ENCODE results near the gene PIGH.

Gene PIGH

DNA sequence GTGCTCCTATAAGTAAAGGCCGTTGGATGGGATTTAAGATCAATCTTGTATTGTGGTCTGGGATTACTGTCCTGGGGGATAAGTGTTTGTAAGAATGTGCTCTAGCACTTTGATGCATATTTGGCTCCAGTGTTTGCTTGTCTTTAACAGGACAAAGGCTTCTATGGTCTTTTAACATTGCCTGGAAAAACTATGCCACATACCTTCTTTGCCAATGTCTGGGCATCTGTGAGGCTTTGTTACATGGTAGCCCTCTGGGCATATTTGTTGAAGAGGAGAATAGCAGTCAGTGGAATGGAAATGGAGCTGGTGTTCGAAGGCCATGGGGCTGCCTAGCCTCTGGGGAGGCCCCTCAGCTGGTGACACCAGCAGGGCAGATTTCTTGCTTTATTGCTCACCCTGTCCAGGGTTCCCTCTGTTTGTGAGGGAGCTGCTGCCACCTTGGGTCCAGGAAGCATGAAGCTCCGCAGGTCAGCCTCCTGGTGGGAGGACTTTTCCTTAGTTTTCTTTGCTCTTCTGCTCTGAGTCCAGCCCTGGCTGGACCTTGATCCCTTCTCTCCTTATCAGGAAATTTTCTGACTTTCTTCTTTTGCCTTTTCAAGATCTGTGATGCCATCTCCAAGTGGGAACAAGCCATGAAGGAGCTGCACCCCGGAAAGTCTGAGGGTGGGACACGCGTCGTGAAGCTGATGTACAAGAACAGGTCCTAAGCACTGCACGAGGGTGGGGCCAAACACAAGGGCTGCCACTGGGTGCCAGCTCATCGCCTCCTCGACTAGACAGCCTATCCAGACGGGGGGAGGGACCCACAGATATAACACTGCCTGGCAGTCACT lies 19.5 kb downstream of the PIGH start:
- in situ Hi-C loops (cut with HindIII; ENCODE audit: low pct_ligation_motif_present, low sequenced_read_pairs), result no loop called here
- no peaks in the 10 kb centered on the region for H3K36me3 ChIP-seq (replicated peaks)
- DNase-seq, result no peak
- TF ChIP-seq CTCF (IDR thresholded peaks at IDR 0.05; ENCODE audit: low read depth, low read length, missing control alignments), result peak; percentile 11
- H3K4me3 ChIP-seq (ENCODE audit: low read depth, low read length), result no peak overlapping the region
- H3K27ac ChIP-seq, result no peak overlapping the region
- H3K27me3 ChIP-seq (replicated peaks), result no peaks in the 10 kb centered on the region

GRCh38 chr14:67579636-67580035 lies 20.4 kb downstream of the PIGH start:
- H3K27ac ChIP-seq, result no peak overlapping the region
- in situ Hi-C loops (cut with HindIII; ENCODE audit: low pct_ligation_motif_present, low sequenced_read_pairs), result no loop called here
- H3K36me3 ChIP-seq (replicated peaks), result no peaks in the 10 kb centered on the region
- no peak overlapping the region for H3K4me3 ChIP-seq (ENCODE audit: low read depth, low read length)
- no peak for TF ChIP-seq CTCF (IDR thresholded peaks at IDR 0.05; ENCODE audit: low read depth, low read length, missing control alignments)
- H3K27me3 ChIP-seq (replicated peaks), result no peaks in the 10 kb centered on the region
- no peak for DNase-seq

- no peak overlapping the region for H3K27ac ChIP-seq
- H3K4me3 ChIP-seq (ENCODE audit: low read depth, low read length), result no peak overlapping the region
- H3K36me3 ChIP-seq (replicated peaks), result no peaks in the 10 kb centered on the region
- no peak for TF ChIP-seq CTCF (IDR thresholded peaks at IDR 0.05; ENCODE audit: low read depth, low read length, missing control alignments)
- H3K27me3 ChIP-seq (replicated peaks), result no peaks in the 10 kb centered on the region
- no peak for DNase-seq
- in situ Hi-C loops (cut with HindIII; ENCODE audit: low pct_ligation_motif_present, low sequenced_read_pairs), result no loop called here
Observed at GRCh38 chr14:67579040-67579439, 21.0 kb downstream of the PIGH start.

- H3K27me3 ChIP-seq (replicated peaks), result no peaks in the 10 kb centered on the region
Observed at GRCh38 chr14:67577909-67578749, 21.9 kb downstream of the PIGH start.

GRCh38 chr14:67577181-67577808 lies 22.8 kb downstream of the PIGH start:
- no peaks in the 10 kb centered on the region for H3K36me3 ChIP-seq (replicated peaks)
- no peak for DNase-seq
- in situ Hi-C loops (cut with HindIII; ENCODE audit: low pct_ligation_motif_present, low sequenced_read_pairs), result no loop called here
- no peak overlapping the region for H3K4me3 ChIP-seq (ENCODE audit: low read depth, low read length)
- no peaks in the 10 kb centered on the region for H3K27me3 ChIP-seq (replicated peaks)
- H3K27ac ChIP-seq, result no peak overlapping the region
- no peak for TF ChIP-seq CTCF (IDR thresholded peaks at IDR 0.05; ENCODE audit: low read depth, low read length, missing control alignments)

More at GRCh38 chr14:67577909-67578749, 21.9 kb downstream of the PIGH start:
- Histone ChIP-seq H3K36me3 (replicated peaks) (no peaks in the 10 kb centered on the region), H3K27ac (no peak overlapping the region), H3K4me3 (ENCODE audit: low read depth, low read length) (no peak overlapping the region)
- in situ Hi-C loops (cut with HindIII; ENCODE audit: low pct_ligation_motif_present, low sequenced_read_pairs), result no loop called here
- no peak for DNase-seq
- TF ChIP-seq CTCF (IDR thresholded peaks at IDR 0.05; ENCODE audit: low read depth, low read length, missing control alignments), result no peak

Data from brain microvascular endothelial cell (primary cell).